Spleen (tissue), 11 donors: ENCODE results near the gene TEP1. TPM values are rescaled to one million over a fixed set of nuclear protein-coding genes. Genes with fewer than 3 reads are reported as not detected.

ENCODE experiments used
- DNase-seq: peaks from one replicate; pipeline ENCODE4 v3.0.0-alpha.2; 2020
- H3K27ac ChIP-seq, 8 donors: fragments of 200-600 bp; sonication (generic) in 7 of 8; 1 replicate in 4 of 8; 2 replicates in 4 of 8; pipeline versions ENCODE4 v1.5.0 to v1.8.0; 2016 to 2021; ENCODE audit warnings: inconsistent platforms in 4 of 8, mild to moderate bottlenecking in 4 of 8, moderate library complexity in 1 of 8
- H3K27me3 ChIP-seq, 7 donors: fragments of 200-600 bp; sonication (generic) in 6 of 7; replicated peaks in 1 of 7; 1 replicate in 4 of 7; 2 replicates in 3 of 7; pipeline versions ENCODE4 v1.5.0 to v1.8.0; 2016 to 2021; ENCODE audit warnings: inconsistent platforms in 3 of 7, mild to moderate bottlenecking in 1 of 7
- H3K36me3 ChIP-seq, 6 donors: fragments of 200-600 bp; sonication (generic) in 5 of 6; 1 replicate in 4 of 6; 2 replicates in 2 of 6; pipeline versions ENCODE4 v1.5.0 to v1.8.0; 2016 to 2021; ENCODE audit warnings: inconsistent platforms in 2 of 6
- H3K4me1 ChIP-seq, 6 donors: fragments of 200-600 bp; sonication (generic) in 5 of 6; 1 replicate in 3 of 6; 2 replicates in 3 of 6; pipeline versions ENCODE4 v1.5.0 to v1.8.0; 2016 to 2021; ENCODE audit warnings: inconsistent platforms in 3 of 6
- H3K4me3 ChIP-seq, 8 donors: fragments of 200-600 bp; sonication (generic) in 7 of 8; 1 replicate in 4 of 8; 2 replicates in 4 of 8; pipeline versions ENCODE4 v1.5.0 to v1.8.0; 2016 to 2021; ENCODE audit warnings: inconsistent platforms in 4 of 8, mild to moderate bottlenecking in 4 of 8, moderate library complexity in 2 of 8
- H3K9me3 ChIP-seq, 8 donors: fragments of 200-600 bp; sonication (generic) in 7 of 8; 1 replicate in 4 of 8; 2 replicates in 4 of 8; pipeline versions ENCODE4 v1.5.0 to v1.8.0; 2016 to 2021; ENCODE audit warnings: inconsistent platforms in 4 of 8
- CTCF ChIP-seq, 11 experiments: fragments of 200-600 bp in 7 of 11; fragments of 450-650 bp in 4 of 11; sonication (generic) in 4 of 11; IDR thresholded peaks in 8 of 11; conservative IDR thresholded peaks in 3 of 11; 1 replicate in 7 of 11; 2 replicates in 4 of 11; pipeline versions ENCODE4 v1.4.0 to v1.8.0; 2016 to 2021; ENCODE audit warnings: antibody characterized with exemption in 11 of 11, inconsistent platforms in 4 of 11, mild to moderate bottlenecking in 1 of 11
- POLR2A ChIP-seq, 3 donors: fragments of 450-650 bp; IDR thresholded peaks; one replicate each; pipeline ENCODE4 v1.5.1; 2017; ENCODE audit warnings: antibody characterized with exemption in 3 of 3, mild to moderate bottlenecking in 1 of 3
- POLR2AphosphoS5 ChIP-seq, 3 donors: sonication (generic); formaldehyde crosslinking; IDR thresholded peaks; one replicate each; pipeline ENCODE4 v1.5.1; 2017; ENCODE audit warnings: antibody characterized with exemption in 3 of 3
- WGBS, 5 donors: extraction: QIAGEN DNeasy Blood & Tissue Kit in 3 of 5; methylation state at CpG; one replicate each; pipeline versions ENCODE4 v1.1.5 to v1.1.7; 2013 to 2018; 5-methylcytosine and 5-hydroxymethylcytosine counted together
- intact Hi-C: fragments of 100-400 bp; cut with DNase I; formaldehyde crosslinking; loops from one replicate; pipeline ENCODE4 v1.15.0; 2023; ENCODE audit warnings: low total_unique reads
- polyA plus RNA-seq, 3 donors: library from polyadenylated mRNA; stranded (reverse); fragments of 200-250 nt; gene quantifications; one replicate each; pipeline ENCODE4 v1.2.1, GENCODE V29; 2013
- total RNA-seq, 7 donors: library from RNA; depleted of rRNA in 3 of 7; stranded (reverse); fragments of >200 nt in 3 of 7; fragmentation: NEBNext Ultra II Directional in 4 of 7; extraction: Animal tissue kit (Norgen Biotek cat#: 25700) in 4 of 7; gene quantifications; one replicate each; pipeline versions ENCODE4 v1.1.0 to v1.2.1, GENCODE V29; 2016 to 2021
- donor health status: healthy with polysubstance abuse.
- donor health status: DM: no; HTN: no; CAD: no; lungs with moderate emphysema.
- donor health status: DM: no; HTN: no; CAD: no.
- donor health status: Bipolar disorder and iron deficiency.
- donor health status: healthy.
- donor health status: DM: no; HTN: no; CAD: no.
- donor health status: DM: yes; HTN: yes; CAD: no.

Gene TEP1
- total and polyA plus RNA-seq, 10 donors, result 19.2 to 91.7 (median 64.5) TPM

- Histone ChIP-seq H3K36me3 (no peaks in the 10 kb centered on the region), H3K27ac (peak overlapping the region; percentile 69 to 88 (median 84)), H3K4me3 (peak overlapping the region in 5 of 8 donors; percentile 11 to 52 (median 23)), H3K9me3 (no peaks in the 10 kb centered on the region), H3K4me1 (peaks cover 23 to 49% (median 40%) of the 10 kb centered on the region in 6 donors), H3K27me3 (no peaks in the 10 kb centered on the region)
- DNase-seq, result no peak
- intact Hi-C loops, result no loop called here
- WGBS, 5 donors, result 15 to 30% (median 20%) methylated on average over 5 of the region's 5 CpGs
- TF ChIP-seq POLR2AphosphoS5 (IDR thresholded peaks at IDR 0.05) (peak in 1 of 3 donors; percentile 29), POLR2A (IDR thresholded peaks at IDR 0.05) (no peak), CTCF (IDR thresholded peaks at IDR 0.05 in 8 of 11, conservative IDR thresholded peaks at IDR 0.05 in 3 of 11) (no peak)
Observed at GRCh38 chr14:20427231-20428009, 14.1 kb upstream of the TEP1 start.

GRCh38 chr14:20424851-20425250 is 11.6 kb upstream of the TEP1 start:
- Histone ChIP-seq H3K4me1 (peaks cover 23 to 37% (median 29%) of the 10 kb centered on the region in 6 donors), H3K27me3 (no peaks in the 10 kb centered on the region), H3K9me3 (no peaks in the 10 kb centered on the region), H3K36me3 (no peaks in the 10 kb centered on the region), H3K4me3 (no peak overlapping the region), H3K27ac (no peak overlapping the region)
- TF ChIP-seq POLR2A (IDR thresholded peaks at IDR 0.05) (no peak), CTCF (IDR thresholded peaks at IDR 0.05 in 8 of 11, conservative IDR thresholded peaks at IDR 0.05 in 3 of 11) (no peak), POLR2AphosphoS5 (IDR thresholded peaks at IDR 0.05) (no peak)
- intact Hi-C loops, result no loop called here
- 35 to 49% (median 39%) methylated on average over 2 of the region's 2 CpGs for WGBS, 5 donors
- DNase-seq, result no peak

- WGBS, 5 donors, result 43 to 84% (median 66%) methylated on average over 2 of the region's 2 CpGs
- Histone ChIP-seq H3K27ac (no peak overlapping the region), H3K27me3 (no peaks in the 10 kb centered on the region), H3K4me1 (peaks cover 9 to 28% (median 10%) of the 10 kb centered on the region in 6 donors), H3K4me3 (no peak overlapping the region), H3K36me3 (no peaks in the 10 kb centered on the region), H3K9me3 (no peaks in the 10 kb centered on the region)
- no peak for TF ChIP-seq CTCF (IDR thresholded peaks at IDR 0.05 in 8 of 11, conservative IDR thresholded peaks at IDR 0.05 in 3 of 11)
- no peak for TF ChIP-seq POLR2AphosphoS5 (IDR thresholded peaks at IDR 0.05)
- no peak for TF ChIP-seq POLR2A (IDR thresholded peaks at IDR 0.05)
- intact Hi-C loops, result no loop called here
- DNase-seq, result no peak
Observed at GRCh38 chr14:20422886-20423285, 9.6 kb upstream of the TEP1 start.

GRCh38 chr14:20421267-20421666 is 8.0 kb upstream of the TEP1 start:
- Histone ChIP-seq H3K9me3 (no peaks in the 10 kb centered on the region), H3K27me3 (no peaks in the 10 kb centered on the region), H3K27ac (no peak overlapping the region), H3K4me3 (no peak overlapping the region), H3K36me3 (no peaks in the 10 kb centered on the region), H3K4me1 (peaks cover 0 to 22% (median 2%) of the 10 kb centered on the region in 6 donors)
- WGBS, 5 donors, result 56 to 78% (median 74%) methylated on average over 2 of the region's 2 CpGs
- intact Hi-C loops, result no loop called here
- TF ChIP-seq POLR2A (IDR thresholded peaks at IDR 0.05), result no peak
- TF ChIP-seq POLR2AphosphoS5 (IDR thresholded peaks at IDR 0.05), result no peak
- TF ChIP-seq CTCF (IDR thresholded peaks at IDR 0.05 in 8 of 11, conservative IDR thresholded peaks at IDR 0.05 in 3 of 11), result no peak
- DNase-seq, result no peak
